ENCODE measurements around the gene PHLDB1. TPM values are rescaled to one million over a fixed set of nuclear protein-coding genes. Genes with fewer than 3 reads are reported as not detected.
A peak's percentile ranks its signal among the peaks of the same experiment; 100 is the strongest.
"Not testable (repeated sequence)": the region's sequence is repeated elsewhere in the genome, so short reads cannot be mapped to it uniquely, and the experiment has no call there.

The PHLDB1 gene
- total RNA-seq, 4 donors from 2014 or later: 51.9 to 77.4 (median 70.2) TPM

GRCh38 chr11:118677977-118678376 is 70.6 kb downstream of the PHLDB1 start:
- DNase-seq (ENCODE audit: low spot score in 2 of 2): peak in 1 of 2 donors; percentile 53
- H3K4me3 ChIP-seq (ENCODE audit: low read depth, poor library complexity, severe bottlenecking): no peak overlapping the region
- intact Hi-C loops (cut with DNase I; ENCODE audit: low total_unique reads): no loop called here
- no peak for TF ChIP-seq POLR2A (IDR thresholded peaks at IDR 0.05)
- TF ChIP-seq CTCF (IDR thresholded peaks at IDR 0.05): no peak
- WGBS, 2 donors: 97% methylated on average over 6 of the region's 6 CpGs

- 35 to 36% methylated on average over 11 of the region's 11 CpGs for WGBS, 2 donors
- intact Hi-C loops (cut with DNase I; ENCODE audit: low total_unique reads); H3K4me3 ChIP-seq (ENCODE audit: low read depth, poor library complexity, severe bottlenecking): not testable (repeated sequence)
- peak in 1 of 2 donors; percentile 82 for DNase-seq (ENCODE audit: low spot score in 2 of 2)
Measured at GRCh38 chr11:118678908-118679307, 71.5 kb downstream of the PHLDB1 start.

GRCh38 chr11:118679483-118679882 is 72.1 kb downstream of the PHLDB1 start, which contains the start of gene TREH:
Gene TREH, minus strand, starts transcription at chr11:118679650. Its CDS starts 23 bp downstream, at chr11:118679627.
- no peak for TF ChIP-seq POLR2A (IDR thresholded peaks at IDR 0.05)
- TF ChIP-seq CTCF (IDR thresholded peaks at IDR 0.05): no peak
- intact Hi-C loops (cut with DNase I; ENCODE audit: low total_unique reads): no loop called here
- DNase-seq (ENCODE audit: low spot score in 2 of 2): peak in 1 of 2 donors; percentile 70
- no peak within 1 kb of the TSS for H3K4me3 ChIP-seq (ENCODE audit: low read depth, poor library complexity, severe bottlenecking)
- WGBS, 2 donors: 54 to 75% methylated on average over 5 of the region's 5 CpGs

GRCh38 chr11:118682372-118682771 is 75.0 kb downstream of the PHLDB1 start:
- DNase-seq (ENCODE audit: low spot score in 2 of 2): no peak
- no peak for TF ChIP-seq CTCF (IDR thresholded peaks at IDR 0.05)
- no peak for TF ChIP-seq POLR2A (IDR thresholded peaks at IDR 0.05)
- WGBS, 2 donors: 89 to 96% methylated on average over 1 of the region's 1 CpG
- intact Hi-C loops (cut with DNase I; ENCODE audit: low total_unique reads): no loop called here
- H3K4me3 ChIP-seq (ENCODE audit: low read depth, poor library complexity, severe bottlenecking): no peak overlapping the region

GRCh38 chr11:118682939-118683338 is 75.5 kb downstream of the PHLDB1 start:
- 43 to 47% methylated on average over 6 of the region's 6 CpGs for WGBS, 2 donors
- H3K4me3 ChIP-seq (ENCODE audit: low read depth, poor library complexity, severe bottlenecking); intact Hi-C loops (cut with DNase I; ENCODE audit: low total_unique reads): not testable (repeated sequence)
- peak in 1 of 2 donors; percentile 45 for DNase-seq (ENCODE audit: low spot score in 2 of 2)

GRCh38 chr11:118684187-118684586 is 76.8 kb downstream of the PHLDB1 start:
- H3K4me3 ChIP-seq (ENCODE audit: low read depth, poor library complexity, severe bottlenecking): no peak overlapping the region
- intact Hi-C loops (cut with DNase I; ENCODE audit: low total_unique reads): no loop called here
- 96 to 100% methylated on average over 2 of the region's 2 CpGs for WGBS, 2 donors
- no peak for DNase-seq (ENCODE audit: low spot score in 2 of 2)
- no peak for TF ChIP-seq POLR2A (IDR thresholded peaks at IDR 0.05)
- no peak for TF ChIP-seq CTCF (IDR thresholded peaks at IDR 0.05)

GRCh38 chr11:118687906-118688305 is 80.5 kb downstream of the PHLDB1 start:
- TF ChIP-seq CTCF (IDR thresholded peaks at IDR 0.05): no peak
- no peak for TF ChIP-seq POLR2A (IDR thresholded peaks at IDR 0.05)
- intact Hi-C loops (cut with DNase I; ENCODE audit: low total_unique reads): no loop called here
- peak in 1 of 2 donors; percentile 80 for DNase-seq (ENCODE audit: low spot score in 2 of 2)
- H3K4me3 ChIP-seq (ENCODE audit: low read depth, poor library complexity, severe bottlenecking): no peak overlapping the region
- 84 to 89% methylated on average over 5 of the region's 5 CpGs for WGBS, 2 donors

GRCh38 chr11:118688339-118688738 is 80.9 kb downstream of the PHLDB1 start:
- intact Hi-C loops (cut with DNase I; ENCODE audit: low total_unique reads); H3K4me3 ChIP-seq (ENCODE audit: low read depth, poor library complexity, severe bottlenecking): not testable (repeated sequence)
- DNase-seq (ENCODE audit: low spot score in 2 of 2): peak in 1 of 2 donors; percentile 65
- 73 to 77% methylated on average over 10 of the region's 10 CpGs for WGBS, 2 donors

Data from lower leg skin (tissue), 4 donors.